HG03354 (cell line): ENCODE measurements around the gene CACNG6.
"Not testable (repeated sequence)": the region's sequence is repeated elsewhere in the genome, so short reads cannot be mapped to it uniquely, and the experiment has no call there.

Experiments used
- ATAC-seq: cut with Tn5 transposase; IDR thresholded peaks from one replicate; pipeline ENCODE4 v1.9.1; 2021; ENCODE audit warnings: mild to moderate bottlenecking; ENCODE audit not compliant: unreplicated experiment, poor library complexity, severe bottlenecking

CACNG6 gene

DNA sequence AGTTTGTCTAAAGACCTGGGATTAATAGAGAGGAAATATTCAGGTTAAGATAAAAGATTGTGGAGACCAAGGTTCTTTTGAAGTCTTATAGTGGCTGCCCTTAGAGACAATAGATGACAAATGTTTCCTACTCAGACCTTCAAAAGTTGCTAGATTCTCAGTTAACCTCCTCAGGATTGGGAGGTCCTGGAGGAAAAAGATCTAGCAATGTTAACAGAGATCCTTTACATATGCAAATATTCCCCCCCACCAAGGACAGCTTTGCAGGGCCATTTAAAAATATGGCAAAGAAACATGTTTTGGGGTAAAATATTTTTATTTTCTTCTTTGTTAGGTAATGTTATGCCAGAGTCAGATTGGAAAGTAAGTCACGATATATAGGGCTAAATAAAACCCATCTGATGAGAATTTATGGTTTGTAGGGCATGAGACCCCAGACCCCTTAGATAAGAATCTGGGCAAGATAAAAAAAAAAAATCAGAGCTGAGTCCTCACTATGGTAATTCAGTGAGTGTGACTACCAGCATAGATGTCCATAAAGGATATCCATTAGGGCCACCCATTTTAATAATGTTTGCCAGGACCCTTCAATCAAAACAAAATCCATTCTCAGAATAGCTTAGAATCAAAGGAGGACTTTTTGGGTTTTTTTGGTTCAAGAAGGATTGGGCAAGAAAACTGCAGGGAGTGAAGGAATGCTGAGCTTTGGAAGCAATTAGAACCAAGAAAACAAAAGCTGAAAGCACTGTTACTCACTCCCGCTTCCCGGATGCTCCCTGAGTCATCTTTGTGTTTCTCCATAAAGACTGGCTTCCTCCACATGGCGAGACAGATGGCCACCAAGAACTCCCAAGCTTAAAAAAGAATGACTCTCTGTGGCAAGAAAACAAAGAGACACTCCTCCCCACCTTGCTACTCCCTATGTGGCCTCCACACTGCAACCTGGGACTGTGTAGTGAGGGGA is 44.1 kb downstream of the CACNG6 start:
- no peak for ATAC-seq

DNA sequence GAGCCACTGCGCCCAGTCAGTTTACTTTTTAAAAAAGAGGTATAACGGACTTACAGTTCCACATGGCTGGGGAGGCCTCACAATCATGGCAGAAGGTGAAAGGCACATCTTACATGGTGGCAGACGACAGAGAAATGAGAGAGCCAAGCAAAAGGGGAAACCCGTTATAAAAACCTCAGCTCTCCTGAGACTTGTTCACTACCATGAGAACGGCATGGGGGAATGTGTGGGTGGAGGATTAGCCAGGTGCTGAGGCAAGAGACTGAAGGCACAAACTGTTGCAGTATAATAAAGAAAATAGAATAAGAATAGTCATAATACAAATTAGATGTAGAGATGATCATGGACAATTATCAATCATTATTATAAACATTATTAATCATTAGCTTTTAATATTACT is 45.1 kb downstream of the CACNG6 start:
- not testable (repeated sequence) for ATAC-seq

DNA sequence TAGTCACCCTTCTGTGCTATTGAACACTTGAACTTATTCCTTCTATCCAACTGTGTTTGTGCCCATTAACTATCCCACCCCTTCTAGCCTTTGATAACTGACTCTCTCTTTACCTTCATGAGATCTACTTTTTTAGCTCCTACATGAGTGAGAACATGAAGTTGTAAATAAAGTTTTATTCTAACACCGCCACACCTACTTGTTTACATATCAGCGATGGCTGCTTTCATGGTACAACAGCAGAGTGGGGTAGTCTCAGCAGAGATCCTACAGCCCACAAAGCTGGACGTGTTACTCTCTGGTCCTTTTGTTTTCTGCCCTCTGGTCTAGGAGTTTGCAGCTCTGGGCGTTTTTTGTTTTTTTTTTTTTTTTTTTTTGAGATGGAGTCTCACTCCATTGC is 48.6 kb downstream of the CACNG6 start:
- no peak for ATAC-seq

DNA sequence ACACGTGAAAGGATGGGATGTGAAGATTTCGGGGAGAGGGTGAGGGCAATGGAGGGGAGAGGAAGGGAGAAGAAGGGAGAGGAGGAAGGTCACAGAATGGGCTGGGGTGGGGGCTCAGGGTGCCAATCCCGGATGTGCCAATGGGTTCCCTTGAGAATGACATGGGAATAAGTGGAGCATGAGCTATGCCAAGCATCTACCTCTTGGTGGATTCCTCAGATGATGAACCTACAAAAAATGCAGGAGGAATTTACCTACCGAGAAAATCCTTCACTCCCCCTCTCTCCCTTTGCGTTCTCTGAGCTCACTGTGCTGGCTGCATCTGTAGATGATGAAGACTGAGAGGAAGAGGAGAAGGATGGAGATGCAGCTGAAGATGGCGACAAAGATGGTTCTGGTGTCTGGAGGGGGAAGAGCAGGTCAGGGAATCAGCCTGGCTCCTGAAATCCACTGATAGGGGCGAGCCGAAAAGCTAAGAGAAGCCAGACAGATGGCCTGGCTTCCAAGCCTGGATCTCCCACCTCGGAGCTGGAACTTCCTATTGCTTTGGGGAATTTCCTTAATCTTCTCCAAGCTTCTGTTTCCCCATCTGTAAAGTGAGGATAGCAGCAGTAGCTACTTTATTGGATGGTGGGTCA is 50.7 kb downstream of the CACNG6 start:
- ATAC-seq, result no peak

DNA sequence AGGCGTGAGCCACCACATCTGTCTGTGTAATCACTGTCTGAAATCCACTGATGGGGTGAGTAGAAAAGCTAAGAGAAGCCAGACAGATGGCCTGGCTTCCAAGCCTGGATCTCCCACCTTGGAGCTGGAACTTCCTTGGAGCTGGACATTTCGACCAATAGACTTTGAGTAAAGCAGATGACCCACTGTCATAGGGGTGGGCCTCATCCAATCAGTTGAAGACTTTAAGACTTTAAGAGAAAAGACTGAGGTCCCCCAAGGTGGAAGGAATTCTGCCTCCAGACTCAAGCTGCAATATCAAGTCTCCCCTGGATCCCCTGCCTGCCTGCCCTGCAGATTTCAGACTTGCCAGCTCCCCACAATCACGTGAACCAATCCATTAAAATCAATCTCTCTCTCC is 51.6 kb downstream of the CACNG6 start:
- ATAC-seq, result no peak

DNA sequence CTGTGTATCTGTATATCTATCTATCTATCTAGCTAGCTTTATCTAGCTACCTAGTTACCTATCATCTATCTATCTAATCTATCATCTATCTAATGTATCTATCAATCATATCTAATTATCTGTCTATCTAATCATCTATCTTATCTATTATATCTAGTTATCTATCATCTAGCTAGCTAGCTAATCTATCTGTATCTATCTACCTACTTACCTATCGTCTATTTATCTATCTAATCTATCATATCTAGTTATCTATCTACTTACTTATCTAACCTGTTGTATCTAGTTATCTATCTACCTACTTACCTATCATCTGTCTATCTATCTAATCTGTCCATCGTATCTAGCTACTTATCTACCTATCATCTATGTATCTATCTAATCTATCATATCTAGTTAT is 54.3 kb downstream of the CACNG6 start:
- ATAC-seq, result no peak

DNA sequence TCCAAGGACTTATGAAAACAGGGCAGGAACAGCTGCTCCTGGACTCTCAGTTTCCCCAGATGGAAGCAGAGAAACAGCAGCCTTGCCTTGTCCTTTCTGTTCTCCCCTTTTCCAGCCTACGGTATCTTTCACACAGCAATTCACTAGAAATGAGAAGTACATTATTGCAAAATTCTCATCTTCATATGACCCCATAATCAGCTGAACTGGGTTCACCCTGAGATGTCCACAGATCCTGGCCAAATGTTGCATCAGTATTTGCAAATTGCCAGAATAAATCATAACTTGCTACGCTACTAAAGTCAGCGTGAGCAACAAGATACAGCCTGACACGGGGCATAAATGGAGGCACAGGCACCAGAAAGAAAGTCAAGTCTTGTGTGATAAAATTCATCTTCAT is 56.2 kb downstream of the CACNG6 start:
- no peak for ATAC-seq
